ENCODE results near the gene IL1R1. TPM values are rescaled to one million over a fixed set of nuclear protein-coding genes. Genes with fewer than 3 reads are reported as not detected.

Gene IL1R1
- total and polyA plus RNA-seq, 4 donors: 14.0 to 49.3 (median 29.5) TPM

DNA sequence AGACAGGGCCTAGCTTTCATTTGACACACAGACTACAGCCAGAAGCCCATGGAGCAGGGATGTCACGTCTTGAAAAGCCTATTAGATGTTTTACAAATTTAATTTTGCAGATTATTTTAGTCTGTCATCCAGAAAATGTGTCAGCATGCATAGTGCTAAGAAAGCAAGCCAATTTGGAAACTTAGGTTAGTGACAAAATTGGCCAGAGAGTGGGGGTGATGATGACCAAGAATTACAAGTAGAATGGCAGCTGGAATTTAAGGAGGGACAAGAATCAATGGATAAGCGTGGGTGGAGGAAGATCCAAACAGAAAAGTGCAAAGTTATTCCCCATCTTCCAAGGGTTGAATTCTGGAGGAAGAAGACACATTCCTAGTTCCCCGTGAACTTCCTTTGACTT lies 36.5 kb downstream of the IL1R1 start:
- Histone ChIP-seq H3K27me3 (ENCODE audit: control insufficient read depth in 4 of 4, insufficient read depth in 4 of 4, low read length in 3 of 4) (no peaks in the 10 kb centered on the region), H3K27ac (ENCODE audit: low read depth in 1 of 2, low read length in 2 of 2) (no peak overlapping the region), H3K9ac (ENCODE audit: low read depth in 1 of 2, low read length in 2 of 2) (no peak overlapping the region), H3K36me3 (ENCODE audit: control insufficient read depth in 4 of 4, insufficient read depth in 3 of 4, low read depth in 1 of 4, low read length in 3 of 4) (peaks cover 7 to 31% (median 27%) of the 10 kb centered on the region in 4 donors), H3K4me1 (ENCODE audit: control insufficient read depth in 4 of 4, insufficient read depth in 4 of 4, low read length in 3 of 4) (peaks cover 0 to 1% (median 0%) of the 10 kb centered on the region in 4 donors), H3K4me3 (ENCODE audit: low read depth in 1 of 3, low read length in 3 of 3) (no peak overlapping the region), H3K9me3 (ENCODE audit: control insufficient read depth in 4 of 4, low read length in 3 of 4) (no peaks in the 10 kb centered on the region)
- no peak for TF ChIP-seq HNF4A (conservative IDR thresholded peaks at IDR 0.05)
- TF ChIP-seq FOXA1 (IDR thresholded peaks at IDR 0.05): no peak
- TF ChIP-seq MAX (IDR thresholded peaks at IDR 0.05): no peak
- no peak for TF ChIP-seq HNF4G (IDR thresholded peaks at IDR 0.05)
- no peak for TF ChIP-seq RXRA (IDR thresholded peaks at IDR 0.05)
- TF ChIP-seq REST (IDR thresholded peaks at IDR 0.05): no peak
- TF ChIP-seq JUND (IDR thresholded peaks at IDR 0.05): no peak
- TF ChIP-seq FOXA2 (IDR thresholded peaks at IDR 0.05): no peak
- no peak for TF ChIP-seq EGR1 (IDR thresholded peaks at IDR 0.05; ENCODE audit: low read depth in 2 of 2)
- no peak for TF ChIP-seq YY1 (IDR thresholded peaks at IDR 0.05)
- no peak for TF ChIP-seq SP1 (IDR thresholded peaks at IDR 0.05)
- TF ChIP-seq TAF1 (conservative IDR thresholded peaks at IDR 0.05): no peak
- TF ChIP-seq, protein P1, sequence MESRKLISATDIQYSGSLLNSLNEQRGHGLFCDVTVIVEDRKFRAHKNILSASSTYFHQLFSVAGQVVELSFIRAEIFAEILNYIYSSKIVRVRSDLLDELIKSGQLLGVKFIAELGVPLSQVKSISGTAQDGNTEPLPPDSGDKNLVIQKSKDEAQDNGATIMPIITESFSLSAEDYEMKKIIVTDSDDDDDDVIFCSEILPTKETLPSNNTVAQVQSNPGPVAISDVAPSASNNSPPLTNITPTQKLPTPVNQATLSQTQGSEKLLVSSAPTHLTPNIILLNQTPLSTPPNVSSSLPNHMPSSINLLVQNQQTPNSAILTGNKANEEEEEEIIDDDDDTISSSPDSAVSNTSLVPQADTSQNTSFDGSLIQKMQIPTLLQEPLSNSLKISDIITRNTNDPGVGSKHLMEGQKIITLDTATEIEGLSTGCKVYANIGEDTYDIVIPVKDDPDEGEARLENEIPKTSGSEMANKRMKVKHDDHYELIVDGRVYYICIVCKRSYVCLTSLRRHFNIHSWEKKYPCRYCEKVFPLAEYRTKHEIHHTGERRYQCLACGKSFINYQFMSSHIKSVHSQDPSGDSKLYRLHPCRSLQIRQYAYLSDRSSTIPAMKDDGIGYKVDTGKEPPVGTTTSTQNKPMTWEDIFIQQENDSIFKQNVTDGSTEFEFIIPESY (IDR thresholded peaks at IDR 0.05): no peak
- TF ChIP-seq NR2F2 (IDR thresholded peaks at IDR 0.05): no peak
- no peak for DNase-seq (ENCODE audit: low spot score)
- 83% methylated on average over 3 of the region's 3 CpGs for WGBS

DNA sequence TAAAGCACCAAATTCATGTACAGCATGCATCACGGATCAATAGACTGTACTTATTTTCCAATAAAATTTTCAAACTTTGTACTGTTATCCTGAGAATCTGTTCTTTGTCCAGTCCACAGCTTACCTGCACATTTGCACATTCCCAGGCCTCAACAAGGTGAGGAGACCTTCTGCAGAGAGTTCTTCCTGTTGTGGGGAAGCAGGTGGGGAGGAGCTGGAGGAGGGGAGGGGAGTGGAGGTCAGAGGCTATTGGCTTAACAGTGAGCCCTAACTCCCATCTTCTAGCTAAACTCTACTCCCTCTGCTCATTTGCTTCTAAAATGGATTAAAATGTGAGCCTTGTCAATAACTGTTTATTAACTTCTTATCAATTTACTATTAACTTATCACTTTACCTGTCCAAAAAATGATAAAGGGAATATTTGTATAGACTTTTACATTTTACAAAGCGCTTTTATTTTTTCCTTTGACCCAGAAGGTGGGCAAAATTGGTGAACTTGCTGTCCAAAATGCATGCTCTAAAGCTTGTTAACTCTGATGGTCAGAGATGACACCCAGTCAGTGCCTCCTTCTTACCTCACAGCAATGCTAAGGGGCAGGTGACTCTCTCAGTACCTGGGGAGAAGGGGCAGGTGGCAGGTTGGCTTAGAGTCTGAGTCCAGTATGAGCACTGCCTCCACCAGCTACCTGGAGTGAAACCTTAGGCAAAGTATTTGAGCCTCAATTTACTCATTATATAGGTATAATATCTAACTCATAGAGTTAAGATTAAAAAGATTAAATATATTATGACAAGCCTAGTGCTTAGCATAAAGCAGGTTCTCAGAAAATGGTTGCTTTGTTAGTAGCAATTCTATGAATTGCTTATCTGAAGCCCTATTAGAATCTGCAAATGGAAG lies 37.5 kb downstream of the IL1R1 start:
- WGBS: 98% methylated on average over 2 of the region's 2 CpGs
- no peaks in the 10 kb centered on the region for H3K27me3 ChIP-seq (ENCODE audit: control insufficient read depth in 4 of 4, insufficient read depth in 4 of 4, low read length in 3 of 4)
- H3K36me3 ChIP-seq (ENCODE audit: control insufficient read depth in 4 of 4, insufficient read depth in 3 of 4, low read depth in 1 of 4, low read length in 3 of 4): peaks cover 6 to 29% (median 24%) of the 10 kb centered on the region in 4 donors
- peaks cover 0 to 1% (median 0%) of the 10 kb centered on the region in 4 donors for H3K4me1 ChIP-seq (ENCODE audit: control insufficient read depth in 4 of 4, insufficient read depth in 4 of 4, low read length in 3 of 4)
- no peak for TF ChIP-seq GABPA (IDR thresholded peaks at IDR 0.05 in 1 of 2, conservative IDR thresholded peaks at IDR 0.05 in 1 of 2)
- TF ChIP-seq YY1 (IDR thresholded peaks at IDR 0.05): no peak
- no peak for TF ChIP-seq RAD21 (IDR thresholded peaks at IDR 0.05)
- no peak for TF ChIP-seq JUND (IDR thresholded peaks at IDR 0.05)
- no peak for TF ChIP-seq SP1 (IDR thresholded peaks at IDR 0.05)
- TF ChIP-seq EGR1 (IDR thresholded peaks at IDR 0.05; ENCODE audit: low read depth in 2 of 2): no peak
- no peak for TF ChIP-seq ATF3 (IDR thresholded peaks at IDR 0.05)
- no peak for TF ChIP-seq CTCF (IDR thresholded peaks at IDR 0.05; ENCODE audit: low read depth, low read length, missing input control)
- TF ChIP-seq HNF4G (IDR thresholded peaks at IDR 0.05): no peak
- TF ChIP-seq TAF1 (conservative IDR thresholded peaks at IDR 0.05): no peak
- H3K9ac ChIP-seq (ENCODE audit: low read depth in 1 of 2, low read length in 2 of 2): no peak overlapping the region
- no peak overlapping the region for H3K4me3 ChIP-seq (ENCODE audit: low read depth in 1 of 3, low read length in 3 of 3)
- no peaks in the 10 kb centered on the region for H3K9me3 ChIP-seq (ENCODE audit: control insufficient read depth in 4 of 4, low read length in 3 of 4)
- no peak overlapping the region for H3K27ac ChIP-seq (ENCODE audit: low read depth in 1 of 2, low read length in 2 of 2)
- DNase-seq (ENCODE audit: low spot score): no peak
